WERI-Rb-1 (cell line): ENCODE measurements around the gene KLHL40.

Experiments
- DNase-seq: peaks from one replicate; pipeline ENCODE4 v3.0.0-alpha.2; 2020
- H3K27ac ChIP-seq: fragments of 250-450 bp; sonication (Bioruptor Pico); 2 replicates; pipeline ENCODE4 v1.5.1; 2020; ENCODE audit warnings: mild to moderate bottlenecking, moderate library complexity
- H3K27me3 ChIP-seq: fragments of 250-450 bp; sonication (Bioruptor Pico); 2 replicates; pipeline ENCODE4 v1.5.1; 2021; ENCODE audit warnings: mild to moderate bottlenecking, low read depth, moderate library complexity; ENCODE audit not compliant: insufficient read depth, severe bottlenecking
- H3K36me3 ChIP-seq: fragments of 250-450 bp; sonication (Bioruptor Pico); 2 replicates; pipeline ENCODE4 v1.5.1; 2020; ENCODE audit warnings: mild to moderate bottlenecking, moderate library complexity
- H3K4me3 ChIP-seq: 2 replicates; pipeline ENCODE4 v1.5.1; 2011; ENCODE audit warnings: low read depth, mild to moderate bottlenecking, control low read depth, low read length
- H3K9me3 ChIP-seq: fragments of 250-450 bp; sonication (Bioruptor Pico); 2 replicates; pipeline ENCODE4 v1.5.1; 2021; ENCODE audit warnings: mild to moderate bottlenecking, moderate library complexity; ENCODE audit not compliant: severe bottlenecking
- CTCF ChIP-seq: IDR thresholded peaks from 2 replicates; pipeline ENCODE4 v1.5.1; 2011; ENCODE audit warnings: low read depth, mild to moderate bottlenecking, control low read depth, inconsistent platforms, low read length

KLHL40 gene

DNA sequence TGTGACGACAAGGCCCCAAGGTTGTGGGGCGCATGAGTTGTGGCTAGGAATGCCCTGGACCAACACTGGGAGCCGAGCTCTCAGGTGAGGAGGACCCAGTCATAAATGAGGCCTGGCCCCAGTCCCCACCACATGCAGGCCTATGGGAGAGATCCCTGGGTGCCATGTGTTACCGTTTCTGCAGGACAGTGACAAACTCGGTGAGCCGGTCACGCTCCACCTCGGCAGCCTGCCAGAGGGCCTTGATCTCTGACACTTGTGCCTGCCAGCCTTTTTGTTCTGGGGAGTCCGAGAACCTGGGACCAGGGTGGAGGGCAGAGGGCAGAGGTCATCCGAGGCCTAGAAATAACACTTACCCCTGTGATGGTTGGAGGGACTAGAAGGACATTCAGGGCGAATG is 45.0 kb downstream of the KLHL40 start:
- Histone ChIP-seq H3K9me3 (peaks cover 4% of the 10 kb centered on the region), H3K27ac (no peak overlapping the region), H3K4me3 (no peak overlapping the region), H3K27me3 (no peaks in the 10 kb centered on the region), H3K36me3 (no peaks in the 10 kb centered on the region)
- DNase-seq, result no peak
- TF ChIP-seq CTCF, result no peak

GRCh38 chr3:42730706-42731420 is 45.5 kb downstream of the KLHL40 start:
- H3K27me3 ChIP-seq, result no peaks in the 10 kb centered on the region
- DNase-seq, result no peak
- TF ChIP-seq CTCF, result no peak
- no peaks in the 10 kb centered on the region for H3K36me3 ChIP-seq
- peaks cover 4% of the 10 kb centered on the region for H3K9me3 ChIP-seq
- no peak overlapping the region for H3K4me3 ChIP-seq
- no peak overlapping the region for H3K27ac ChIP-seq

DNA sequence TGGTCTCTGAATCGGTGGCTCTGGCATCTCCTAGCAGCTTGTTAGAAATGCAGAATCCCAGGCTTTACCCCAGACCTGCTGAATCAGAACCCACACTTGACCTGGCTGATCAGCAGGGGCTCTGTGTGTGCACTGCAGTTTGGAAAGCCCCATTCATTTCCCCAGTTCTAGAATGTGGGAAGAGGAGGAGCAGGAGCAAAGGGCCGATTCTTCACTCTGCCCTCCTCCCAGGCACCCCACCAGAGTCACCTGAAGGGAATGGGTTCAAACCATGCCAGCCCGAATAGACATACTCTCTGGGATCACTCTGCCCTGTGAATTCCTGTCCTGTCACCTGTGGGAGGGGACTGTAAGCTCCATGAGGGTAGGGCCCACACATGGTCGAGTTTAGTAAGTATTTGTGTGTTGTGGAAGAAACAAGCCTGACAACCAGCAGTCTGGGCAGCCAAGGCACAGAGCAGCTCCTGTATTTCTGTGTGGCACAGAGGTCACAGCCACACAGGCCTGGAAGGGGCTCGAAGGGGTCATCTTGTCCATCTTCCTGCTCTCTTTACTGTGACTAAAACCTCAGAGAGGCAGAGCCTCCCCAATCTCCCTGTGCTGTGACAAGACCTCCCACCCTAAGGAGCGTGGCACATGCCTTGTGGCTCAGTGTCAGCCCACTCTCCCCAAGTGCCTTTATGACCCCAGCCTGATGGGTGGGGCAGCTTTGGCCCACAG is 46.3 kb downstream of the KLHL40 start:
- Histone ChIP-seq H3K9me3 (peaks cover 4% of the 10 kb centered on the region), H3K27ac (no peak overlapping the region), H3K27me3 (no peaks in the 10 kb centered on the region), H3K4me3 (no peak overlapping the region), H3K36me3 (no peaks in the 10 kb centered on the region)
- no peak for TF ChIP-seq CTCF
- no peak for DNase-seq

GRCh38 chr3:42732196-42732828 is 47.0 kb downstream of the KLHL40 start:
- no peaks in the 10 kb centered on the region for H3K27me3 ChIP-seq
- H3K27ac ChIP-seq, result no peak overlapping the region
- DNase-seq, result no peak
- no peaks in the 10 kb centered on the region for H3K36me3 ChIP-seq
- no peak overlapping the region for H3K4me3 ChIP-seq
- peaks cover 4% of the 10 kb centered on the region for H3K9me3 ChIP-seq
- TF ChIP-seq CTCF, result no peak

DNA sequence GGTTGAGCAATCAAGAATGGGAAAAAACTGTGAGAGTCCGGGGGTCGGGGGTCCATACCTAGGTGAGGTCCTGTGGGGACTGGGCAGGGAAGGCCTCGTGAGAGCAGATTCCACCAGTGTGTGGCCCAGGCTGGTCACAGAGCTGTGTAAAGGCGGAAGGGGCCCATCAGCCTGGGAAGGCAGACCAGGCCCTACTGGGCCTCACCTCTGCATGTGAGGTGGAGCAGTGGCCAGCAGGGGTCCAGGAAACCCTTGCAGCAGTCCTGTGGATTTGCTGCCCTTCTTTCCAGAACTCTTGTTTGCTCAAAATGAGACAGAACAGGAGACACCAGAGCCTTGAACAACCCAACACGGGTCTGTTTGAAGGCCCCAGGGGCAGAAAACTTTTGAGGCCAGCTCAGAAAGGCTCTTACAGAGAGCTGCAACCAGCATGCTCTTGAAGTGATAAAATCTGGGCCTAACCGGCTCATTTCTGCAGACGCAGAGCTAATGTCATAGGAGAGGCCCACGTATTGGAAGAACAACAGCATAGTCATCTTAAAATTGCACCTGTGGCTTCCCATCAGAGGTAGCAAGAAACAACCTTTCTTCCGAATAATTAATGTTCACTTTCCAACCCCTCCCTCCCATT is 47.6 kb downstream of the KLHL40 start:
- H3K9me3 ChIP-seq, result peaks cover 4% of the 10 kb centered on the region

More for the DNA sequence above, 47.6 kb downstream of the KLHL40 start:
- H3K36me3 ChIP-seq, result no peaks in the 10 kb centered on the region
- H3K27me3 ChIP-seq, result no peaks in the 10 kb centered on the region
- no peak overlapping the region for H3K27ac ChIP-seq
- no peak overlapping the region for H3K4me3 ChIP-seq
- DNase-seq, result no peak
- peak; percentile 63 for TF ChIP-seq CTCF
